Astrocyte (in vitro differentiated cells and primary cell): Measurements from ENCODE around the gene ANKLE2.

ENCODE experiments used
- CTCF ChIP-seq: IDR thresholded peaks from 2 replicates; pipeline ENCODE4 v1.5.1; 2011; ENCODE audit warnings: low read depth, mild to moderate bottlenecking, inconsistent platforms, low read length, moderate library complexity; ENCODE audit not compliant: insufficient read depth
- EZH2 ChIP-seq: IDR thresholded peaks from 2 replicates; pipeline ENCODE4 v1.6.1; 2012; ENCODE audit warnings: mild to moderate bottlenecking, low read length, inconsistent platforms; ENCODE audit not compliant: insufficient read depth

DNA sequence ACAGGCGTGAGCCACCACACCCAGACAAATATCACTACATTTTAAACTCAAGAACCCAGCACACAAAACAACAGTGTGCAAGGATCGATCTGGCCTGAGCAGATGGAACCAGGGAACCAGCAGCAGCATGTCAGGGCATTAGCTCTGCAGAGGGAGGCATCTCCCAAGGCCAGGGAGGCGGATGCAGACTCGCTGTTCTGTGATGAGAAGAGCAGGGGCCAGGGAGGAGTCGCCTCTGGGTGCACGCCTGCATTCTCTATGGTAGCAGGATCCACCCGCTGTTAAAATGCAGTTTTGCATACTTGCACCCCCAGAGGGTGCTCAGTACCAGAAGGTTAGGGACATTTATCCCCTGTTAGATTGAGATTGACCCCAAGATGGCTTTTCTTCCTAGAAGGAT is 33.1 kb downstream of the ANKLE2 start:
- TF ChIP-seq CTCF (no peak), EZH2 (no peak)
